ENCODE data around the gene SRPX. TPM values are rescaled to one million over a fixed set of nuclear protein-coding genes. Genes with fewer than 3 reads are reported as not detected.

Gene SRPX
- total RNA-seq, 4 donors from 2014 or later = 14.2 to 26.4 (median 22.1) TPM

GRCh38 chrX:38232079-38232686 is 11.5 kb upstream of the SRPX start:
- peak overlapping the region in 1 of 4 donors; percentile 42 for H3K27ac ChIP-seq
- H3K27me3 ChIP-seq = no peaks in the 10 kb centered on the region
- no peak overlapping the region for H3K4me3 ChIP-seq
- TF ChIP-seq CTCF (IDR thresholded peaks at IDR 0.05) (no peak), POLR2A (IDR thresholded peaks at IDR 0.05) (no peak)
- H3K4me1 ChIP-seq = no peaks in the 10 kb centered on the region
- H3K9me3 ChIP-seq = no peaks in the 10 kb centered on the region
- no peaks in the 10 kb centered on the region for H3K36me3 ChIP-seq
- DNase-seq = no peak

GRCh38 chrX:38225093-38225492 is 4.4 kb upstream of the SRPX start:
- H3K27ac ChIP-seq = no peak overlapping the region
- no peak for DNase-seq
- TF ChIP-seq CTCF (IDR thresholded peaks at IDR 0.05) = no peak
- no peak for TF ChIP-seq POLR2A (IDR thresholded peaks at IDR 0.05)

GRCh38 chrX:38224160-38224559 is 3.5 kb upstream of the SRPX start:
- DNase-seq = no peak
- Histone ChIP-seq H3K36me3 (no peaks in the 10 kb centered on the region), H3K9me3 (no peaks in the 10 kb centered on the region), H3K27ac (no peak overlapping the region), H3K27me3 (no peaks in the 10 kb centered on the region), H3K4me3 (no peak overlapping the region), H3K4me1 (no peaks in the 10 kb centered on the region)
- no peak for TF ChIP-seq CTCF (IDR thresholded peaks at IDR 0.05)
- TF ChIP-seq POLR2A (IDR thresholded peaks at IDR 0.05) = no peak

More at GRCh38 chrX:38225093-38225492, 4.4 kb upstream of the SRPX start:
- no peaks in the 10 kb centered on the region for H3K27me3 ChIP-seq
- no peak overlapping the region for H3K4me3 ChIP-seq
- no peaks in the 10 kb centered on the region for H3K4me1 ChIP-seq
- no peaks in the 10 kb centered on the region for H3K36me3 ChIP-seq
- H3K9me3 ChIP-seq = no peaks in the 10 kb centered on the region

- H3K36me3 ChIP-seq = no peaks in the 10 kb centered on the region
- H3K27me3 ChIP-seq = no peaks in the 10 kb centered on the region
- no peaks in the 10 kb centered on the region for H3K9me3 ChIP-seq
- H3K4me3 ChIP-seq = no peak overlapping the region
- H3K4me1 ChIP-seq = no peaks in the 10 kb centered on the region
- peak overlapping the region in 1 of 4 donors; percentile 45 for H3K27ac ChIP-seq
- no peak for DNase-seq
- TF ChIP-seq CTCF (IDR thresholded peaks at IDR 0.05) (no peak), POLR2A (IDR thresholded peaks at IDR 0.05) (no peak)
Observed at GRCh38 chrX:38221391-38221929, 789 bp upstream of the SRPX start.

GRCh38 chrX:38220024-38220414 is 652 bp downstream of the SRPX start:
- Histone ChIP-seq H3K9me3 (no peaks in the 10 kb centered on the region), H3K27me3 (no peaks in the 10 kb centered on the region), H3K36me3 (no peaks in the 10 kb centered on the region), H3K4me3 (peak overlapping the region; percentile 20 to 57 (median 38)), H3K27ac (peak overlapping the region in 1 of 4 donors; percentile 45), H3K4me1 (no peaks in the 10 kb centered on the region)
- no peak for DNase-seq
- TF ChIP-seq CTCF (IDR thresholded peaks at IDR 0.05) (peak in 3 of 6 experiments; percentile 5 to 19 (median 12)), POLR2A (IDR thresholded peaks at IDR 0.05) (no peak)

All from Peyer's patch (tissue), 4 donors.